Measurements from ENCODE around the gene TBCD. TPM values are rescaled to one million over a fixed set of nuclear protein-coding genes. Genes with fewer than 3 reads are reported as not detected.

Gene TBCD
- total RNA-seq, 2 donors from 2014 or later: 44.4 to 54.1 TPM

- ATAC-seq: no peak
- DNase-seq: no peak
- intact Hi-C loops (cut with DNase I, micrococcal nuclease): no loop called here
These were observed 119.4 kb downstream of the TBCD start for GRCh38 chr17:82871056-82871775.

GRCh38 chr17:82871776-82872561, 120.1 kb downstream of the TBCD start:
- ATAC-seq (no peak), DNase-seq (no peak)
- intact Hi-C loops (cut with DNase I, micrococcal nuclease): no loop called here

GRCh38 chr17:82872591-82873520, 121.0 kb downstream of the TBCD start:
- ATAC-seq (no peak), DNase-seq (no peak)
- intact Hi-C loops (cut with DNase I, micrococcal nuclease): no loop called here

- no peak for ATAC-seq
- no peak for DNase-seq
- intact Hi-C loops (cut with DNase I, micrococcal nuclease): no loop called here
These were observed 121.7 kb downstream of the TBCD start for GRCh38 chr17:82873521-82873920.

GRCh38 chr17:82874011-82874835, 122.4 kb downstream of the TBCD start:
- no peak for DNase-seq
- ATAC-seq: no peak
- intact Hi-C loops (cut with DNase I, micrococcal nuclease): no loop called here

GRCh38 chr17:82875407-82875856, 123.6 kb downstream of the TBCD start:
- no peak for ATAC-seq
- DNase-seq: no peak
- intact Hi-C loops (cut with DNase I, micrococcal nuclease): no loop called here

GRCh38 chr17:82876149-82876548, 124.3 kb downstream of the TBCD start:
- intact Hi-C loops (cut with DNase I, micrococcal nuclease): no loop called here
- no peak for ATAC-seq
- no peak for DNase-seq

GRCh38 chr17:82876602-82877379, 124.9 kb downstream of the TBCD start:
- DNase-seq: peak; percentile 74 to 85
- peak; percentile 94 for ATAC-seq
- intact Hi-C loops (cut with DNase I, micrococcal nuclease): no loop called here

GRCh38 chr17:82878527-82878926, 126.7 kb downstream of the TBCD start:
- intact Hi-C loops (cut with DNase I, micrococcal nuclease): no loop called here
- ATAC-seq: no peak
- no peak for DNase-seq

GRCh38 chr17:82879241-82879640, 127.4 kb downstream of the TBCD start:
- intact Hi-C loops (cut with DNase I, micrococcal nuclease): no loop called here
- no peak for ATAC-seq

GRCh38 chr17:82880620-82881323, 128.9 kb downstream of the TBCD start:
- no peak for ATAC-seq
- no peak for DNase-seq
- intact Hi-C loops (cut with DNase I, micrococcal nuclease): no loop called here

More at GRCh38 chr17:82879241-82879640, 127.4 kb downstream of the TBCD start:
- no peak for DNase-seq

GRCh38 chr17:82881324-82881823, 129.5 kb downstream of the TBCD start:
- intact Hi-C loops (cut with DNase I, micrococcal nuclease): no loop called here
- DNase-seq (no peak), ATAC-seq (no peak)

GRCh38 chr17:82881900-82882714, 130.2 kb downstream of the TBCD start:
- DNase-seq (peak; percentile 62 to 76), ATAC-seq (peak; percentile 50)
- intact Hi-C loops (cut with DNase I, micrococcal nuclease): no loop called here

- intact Hi-C loops (cut with DNase I, micrococcal nuclease): no loop called here
- peak; percentile 85 to 87 for DNase-seq
- ATAC-seq: peak; percentile 91
These were observed 131.0 kb downstream of the TBCD start for GRCh38 chr17:82882715-82883418.

GRCh38 chr17:82883419-82884031, 131.7 kb downstream of the TBCD start:
- DNase-seq (no peak), ATAC-seq (no peak)
- intact Hi-C loops (cut with DNase I, micrococcal nuclease): no loop called here

Data from left colon (tissue), 2 donors.